GM19193 (cell line): ENCODE data around the gene PTPRN2.

Experiments used
- POLR2A ChIP-seq: IDR thresholded peaks from 4 replicates; pipeline ENCODE4 v1.6.1; 2011; ENCODE audit not compliant: insufficient read depth, insufficient read length; ENCODE audit errors: extremely low read depth

The PTPRN2 gene

DNA sequence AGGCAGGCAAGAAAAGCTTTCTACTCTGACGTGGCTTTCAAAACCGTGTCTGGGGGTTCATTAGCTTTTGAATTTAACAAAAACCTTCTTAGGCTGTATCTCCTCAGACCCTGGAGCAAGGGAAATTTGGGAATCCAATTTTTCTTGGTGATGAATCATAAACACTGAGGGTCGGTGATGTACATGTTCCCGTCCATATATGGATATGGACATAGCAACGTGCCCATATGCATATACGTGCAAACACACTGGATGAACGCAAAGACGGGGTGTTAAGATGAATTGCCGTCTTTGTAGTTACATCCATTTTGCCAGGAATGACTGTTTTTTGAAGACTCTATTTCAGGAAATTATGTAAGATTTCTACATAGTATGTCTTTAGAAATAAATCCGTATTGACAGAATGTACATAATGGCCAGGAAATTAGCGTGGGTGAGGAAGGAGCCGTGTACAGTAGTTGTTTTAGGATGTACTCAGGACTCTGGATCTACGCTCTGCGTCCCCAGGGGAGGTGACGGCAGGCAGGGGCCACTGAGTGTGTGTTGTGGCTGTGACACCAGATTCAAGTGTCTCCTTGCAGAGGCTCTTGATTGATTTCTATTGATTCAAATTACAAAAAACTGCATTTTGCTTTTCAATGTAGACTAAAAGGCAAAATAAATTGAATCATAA, 1012.6 kb downstream of the PTPRN2 start:
- no peak for TF ChIP-seq POLR2A

DNA sequence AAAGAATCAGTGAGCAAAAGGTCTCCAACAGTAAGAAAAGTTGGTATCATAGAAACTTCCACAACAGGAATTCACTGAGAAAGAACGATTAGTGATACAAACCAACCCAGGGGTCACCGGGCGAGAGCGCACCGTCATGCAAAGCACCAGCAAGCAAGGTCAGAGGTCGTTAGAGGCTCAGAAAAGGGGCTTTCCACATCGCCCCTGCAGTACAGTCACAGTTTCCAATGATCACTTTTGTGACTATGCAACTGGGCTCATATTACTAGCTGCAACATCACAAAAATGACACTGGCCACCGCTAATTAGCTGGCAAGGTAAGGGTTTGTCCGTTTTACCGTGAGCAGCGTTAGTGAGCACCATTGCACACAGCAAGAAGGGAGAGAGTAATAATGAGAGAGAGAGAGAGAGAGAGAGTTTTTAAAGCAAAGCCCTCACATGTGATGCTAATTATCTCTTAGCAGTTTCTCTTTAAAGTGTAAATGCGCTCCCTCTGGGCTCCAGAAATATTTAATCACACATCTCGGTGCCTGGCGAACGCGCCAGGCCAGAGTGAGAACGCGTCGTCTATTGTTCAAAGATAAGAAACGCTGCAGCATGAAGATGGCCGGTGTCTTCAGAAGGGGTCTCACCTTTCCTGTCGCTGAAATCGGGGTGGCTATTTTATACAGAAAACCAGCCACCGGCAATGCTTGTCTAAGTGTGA, 1013.4 kb downstream of the PTPRN2 start:
- TF ChIP-seq POLR2A = no peak

DNA sequence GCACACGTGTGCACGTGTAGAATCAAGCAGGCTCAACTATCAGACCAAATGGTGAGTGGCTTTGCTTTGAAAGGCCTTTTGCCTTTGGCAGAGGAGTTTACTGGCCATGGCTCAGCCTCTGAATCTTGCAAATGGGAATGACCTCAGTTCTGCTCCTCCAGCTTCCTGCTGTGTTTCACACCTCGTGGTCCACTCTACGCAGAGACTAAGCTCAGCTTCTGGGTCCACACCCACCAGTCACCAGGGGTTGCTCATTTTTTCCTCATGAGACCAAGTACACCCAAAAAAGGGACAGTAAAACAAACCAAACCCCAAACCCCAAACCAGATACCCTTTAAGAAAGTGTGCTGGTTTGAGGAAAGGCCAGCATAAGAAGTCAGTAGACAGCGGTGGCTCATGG, 1014.4 kb downstream of the PTPRN2 start:
- no peak for TF ChIP-seq POLR2A

DNA sequence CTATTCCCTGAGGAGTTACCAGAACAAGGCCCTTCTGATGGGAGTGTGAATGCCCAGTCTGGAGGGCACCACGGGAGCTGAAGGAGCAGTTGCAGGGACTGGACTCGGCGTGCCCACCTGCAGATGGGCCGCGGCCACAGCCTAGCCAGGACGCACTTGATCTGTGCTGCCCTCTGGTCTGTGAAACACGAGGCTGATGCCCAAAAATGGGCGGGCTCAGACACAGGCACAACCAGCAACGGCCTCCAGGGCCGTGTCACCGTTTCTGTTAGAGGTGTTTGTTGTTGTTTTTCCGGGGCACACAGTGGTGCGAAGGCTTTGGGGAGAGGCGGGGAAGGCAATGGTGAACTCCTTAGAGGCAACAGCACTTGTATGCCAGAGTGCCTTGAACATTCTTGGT, 1015.0 kb downstream of the PTPRN2 start:
- no peak for TF ChIP-seq POLR2A

DNA sequence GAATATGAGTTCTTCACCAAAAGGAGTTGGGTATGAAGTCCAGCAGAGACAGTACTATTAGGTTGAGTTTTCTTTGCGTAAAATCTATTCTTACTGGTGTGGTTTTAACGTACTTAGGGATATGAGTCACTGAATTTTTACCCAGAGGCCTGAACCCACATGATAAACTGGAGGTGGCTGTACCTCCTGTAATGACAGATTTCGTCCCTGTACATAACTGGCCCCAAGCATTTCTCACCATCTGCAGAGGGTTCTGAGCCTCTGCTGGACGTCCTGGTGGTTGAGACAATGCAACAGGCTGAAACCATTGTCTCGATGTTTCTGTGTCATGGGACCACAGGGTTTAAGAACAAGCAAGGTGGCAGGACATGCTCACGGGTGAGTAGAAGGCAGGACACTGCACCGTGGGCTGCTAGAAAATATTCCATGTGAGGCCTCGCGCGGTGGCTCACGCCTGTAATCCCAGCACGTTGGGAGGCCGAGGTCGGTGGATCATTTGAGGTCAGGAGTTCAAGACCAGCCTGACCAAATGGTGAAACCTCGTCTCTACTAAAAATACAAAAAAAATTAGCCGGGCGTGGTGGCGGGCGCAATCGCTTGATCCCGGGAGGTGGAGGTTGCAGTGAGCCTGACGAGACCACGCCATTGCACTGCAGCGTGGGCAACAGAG, 1017.0 kb downstream of the PTPRN2 start:
- no peak for TF ChIP-seq POLR2A

DNA sequence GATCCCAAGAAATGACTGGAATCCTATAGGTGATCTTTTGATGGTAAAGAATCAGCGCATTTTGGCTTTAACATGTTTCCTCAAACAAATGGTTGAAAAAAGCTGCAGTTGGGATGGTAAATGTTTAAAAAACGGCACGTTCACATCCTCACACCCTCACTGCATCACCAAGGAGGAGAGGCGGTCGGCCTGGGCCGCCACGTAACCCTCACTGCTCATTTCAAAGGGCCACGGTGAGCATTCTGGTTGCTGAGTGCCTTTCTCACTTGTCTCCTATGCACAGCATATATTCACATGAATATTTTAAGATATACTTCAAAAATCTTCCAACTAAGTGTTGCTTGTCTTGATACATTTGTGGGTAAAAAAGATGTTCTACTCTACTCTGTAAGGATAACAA, 1017.7 kb downstream of the PTPRN2 start:
- TF ChIP-seq POLR2A = no peak

DNA sequence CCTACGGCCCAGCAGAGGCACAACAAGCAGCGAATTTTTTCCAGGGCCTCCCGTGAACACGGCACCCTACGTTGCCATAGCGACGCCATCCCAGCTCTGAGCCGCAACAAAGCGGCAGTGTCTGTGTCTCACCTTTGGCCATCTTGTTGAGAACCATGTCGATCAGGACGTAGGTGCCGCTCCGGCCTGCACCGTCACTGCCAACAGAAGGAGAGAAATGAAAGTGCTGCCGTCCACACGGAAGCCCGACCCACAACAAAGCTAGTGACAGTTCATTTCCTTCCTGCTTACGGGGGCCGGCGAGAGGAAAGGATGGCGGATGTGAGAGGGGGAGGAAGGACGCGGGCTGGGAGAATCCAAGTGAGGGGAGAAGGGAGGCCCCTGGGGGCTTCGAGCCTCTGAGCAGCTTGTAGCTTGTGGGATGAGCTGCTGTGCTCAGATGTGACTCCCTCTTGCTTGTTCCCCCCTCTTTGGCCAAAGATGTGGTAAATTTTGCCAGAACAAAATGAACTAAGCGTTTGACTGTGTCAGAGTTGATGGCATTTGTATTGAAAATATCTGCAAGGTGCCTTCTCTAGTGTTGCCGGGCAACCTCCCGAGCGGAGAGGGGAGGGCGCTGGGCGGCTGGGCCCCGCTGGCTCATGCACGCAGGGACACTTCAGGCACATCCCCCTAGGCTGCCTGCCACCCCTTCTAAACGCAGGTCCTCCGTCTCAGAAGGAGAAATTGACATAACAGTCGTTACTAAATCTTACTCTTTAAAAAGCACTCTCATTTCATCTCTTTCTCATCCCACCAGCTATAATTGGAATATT, 1018.6 kb downstream of the PTPRN2 start:
- TF ChIP-seq POLR2A = no peak

DNA sequence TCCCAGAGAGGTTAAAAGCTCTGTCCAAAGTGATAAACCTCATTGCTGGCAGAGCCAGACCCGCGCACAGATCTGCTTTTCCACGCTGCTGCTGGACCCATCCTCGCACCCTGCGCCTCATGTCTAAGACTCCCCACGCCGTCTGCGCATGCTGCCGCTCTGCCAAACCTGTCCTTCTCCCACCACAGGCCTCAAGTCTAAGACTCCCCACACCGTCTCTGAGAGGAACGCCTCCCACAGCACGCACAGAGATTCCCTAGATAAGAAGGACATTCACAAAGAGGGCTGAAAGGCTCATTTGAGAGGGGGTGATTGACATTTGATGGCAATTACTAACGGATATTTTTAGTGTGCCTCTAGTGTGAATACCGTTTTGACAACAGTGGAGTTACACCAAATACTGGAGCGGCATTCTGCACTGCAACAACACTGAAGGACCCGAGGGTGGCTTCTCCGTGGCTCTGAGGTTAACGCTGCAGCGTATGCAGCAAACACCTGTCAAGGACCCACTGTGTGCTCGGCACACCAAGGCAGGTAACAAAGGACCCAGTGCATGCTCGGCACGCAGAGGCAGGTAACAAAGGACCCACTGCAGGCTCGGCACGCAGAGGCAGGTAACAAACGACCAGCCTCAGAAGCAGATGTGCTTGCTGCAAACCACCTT, 1019.4 kb downstream of the PTPRN2 start:
- no peak for TF ChIP-seq POLR2A

DNA sequence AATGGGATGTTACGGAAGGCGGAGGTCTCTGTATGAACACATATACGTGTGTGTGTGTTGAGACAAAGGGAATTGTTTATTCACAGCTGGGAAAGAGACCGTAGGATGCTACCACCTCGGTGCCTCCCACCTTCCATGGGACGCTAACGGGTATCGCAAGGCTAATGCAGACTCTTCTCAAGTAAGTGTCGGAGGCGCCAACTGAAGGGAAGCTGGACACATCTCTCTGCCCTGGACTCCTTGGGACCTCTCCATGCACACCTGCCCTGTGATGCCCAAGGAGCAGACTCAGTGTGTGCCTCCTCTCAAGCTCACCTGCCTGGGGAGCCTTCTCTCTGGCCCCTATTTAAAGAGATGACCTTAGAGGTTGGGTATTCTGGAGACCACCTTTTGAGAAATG, 1020.0 kb downstream of the PTPRN2 start:
- no peak for TF ChIP-seq POLR2A

DNA sequence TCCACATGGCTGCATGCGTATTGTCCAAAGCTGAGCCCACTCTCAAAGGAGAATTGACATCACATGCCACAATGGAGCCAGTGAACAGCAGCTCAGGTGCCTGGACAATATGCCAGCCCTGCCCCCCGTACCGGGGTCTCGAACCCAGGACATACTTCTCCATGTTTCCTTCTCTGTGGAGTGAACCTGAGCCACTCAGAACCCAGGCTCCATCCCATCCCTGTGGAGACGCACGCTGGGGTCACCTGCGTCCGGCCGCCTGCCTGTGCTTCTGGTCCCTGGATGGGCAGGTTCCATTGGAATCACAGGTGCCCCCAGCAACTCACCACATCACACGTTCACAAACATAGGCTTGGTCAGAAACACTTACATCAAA, 1021.0 kb downstream of the PTPRN2 start:
- no peak for TF ChIP-seq POLR2A

DNA sequence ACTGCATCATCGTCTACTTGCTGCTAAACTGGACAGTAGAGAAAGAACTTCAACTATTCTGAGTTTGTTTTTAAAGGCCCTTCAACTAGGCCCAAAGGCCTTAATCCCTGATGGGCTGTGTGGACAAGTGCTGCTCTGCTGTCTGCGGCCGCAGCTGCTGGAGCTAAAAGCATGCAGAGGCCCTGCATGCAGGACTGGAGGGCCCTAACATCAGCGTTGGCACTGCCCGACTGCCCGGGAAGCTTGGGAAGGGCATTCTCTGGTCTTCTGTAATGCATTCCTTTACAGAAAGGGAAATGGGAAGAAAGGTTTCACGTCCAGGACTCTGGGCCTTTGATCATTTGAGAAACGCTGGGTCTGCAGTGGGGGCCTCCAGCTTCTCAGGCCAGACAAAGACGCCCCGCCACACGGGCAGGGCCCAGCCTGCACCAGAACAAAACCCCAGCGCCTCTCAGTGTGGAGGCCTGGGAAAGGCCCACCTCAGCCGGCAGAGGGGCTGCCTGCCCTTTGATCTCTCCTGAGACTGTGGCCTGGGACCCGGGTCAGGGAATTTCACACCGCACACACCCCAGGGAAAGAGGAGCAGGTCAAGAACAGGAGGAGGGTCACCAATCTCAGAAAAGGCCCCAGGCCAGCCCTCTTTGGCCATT, 1021.5 kb downstream of the PTPRN2 start:
- TF ChIP-seq POLR2A = no peak

DNA sequence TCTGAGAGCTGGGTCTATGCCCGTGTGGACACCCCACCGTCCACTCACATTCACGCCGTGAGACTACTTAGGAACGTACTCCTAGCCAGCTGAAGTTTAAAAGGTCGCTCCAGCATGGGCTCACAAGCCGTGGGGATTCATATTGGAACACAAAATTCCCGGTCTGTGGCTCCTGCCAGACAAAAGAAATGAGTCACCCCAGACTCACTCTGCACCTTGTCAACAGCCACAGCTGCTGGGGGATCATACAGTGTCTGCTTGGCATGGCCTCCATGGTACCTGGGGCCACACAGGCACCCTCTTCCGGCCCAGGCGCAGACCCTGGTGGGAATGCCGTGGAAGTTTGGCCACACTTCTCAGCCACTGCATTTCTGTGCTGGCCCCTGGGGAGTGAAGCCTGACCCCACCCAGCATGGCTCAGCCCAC, 1022.4 kb downstream of the PTPRN2 start:
- TF ChIP-seq POLR2A = no peak

DNA sequence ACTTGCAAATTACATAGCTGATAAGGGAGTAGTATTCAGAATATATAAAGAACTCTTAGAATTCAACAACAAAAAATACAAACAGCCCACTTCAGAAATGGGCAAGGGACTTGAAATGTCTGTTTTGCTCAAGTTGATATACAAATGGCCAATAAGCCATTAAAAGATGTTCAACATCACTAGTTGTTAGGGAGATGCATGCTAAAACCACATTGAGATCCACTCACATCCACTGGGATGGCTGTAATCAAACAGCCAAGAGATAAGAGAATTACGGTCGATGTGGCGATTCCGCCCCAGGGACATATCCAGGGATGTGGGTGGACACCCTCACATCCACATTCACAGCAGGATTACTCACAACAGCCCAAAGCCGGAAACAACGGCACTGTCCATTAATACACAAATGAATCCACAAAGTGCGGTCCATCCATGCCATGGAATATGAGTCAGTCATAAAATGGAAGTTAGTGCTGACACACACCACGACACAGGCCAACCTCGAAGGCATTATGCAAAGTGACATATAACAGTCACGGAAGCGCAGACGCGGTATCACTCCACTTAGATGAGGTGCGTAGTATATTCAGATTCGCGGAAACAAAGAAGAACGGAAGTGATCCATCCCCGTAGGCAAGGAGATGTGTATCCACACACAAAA, 1023.0 kb downstream of the PTPRN2 start:
- no peak for TF ChIP-seq POLR2A

DNA sequence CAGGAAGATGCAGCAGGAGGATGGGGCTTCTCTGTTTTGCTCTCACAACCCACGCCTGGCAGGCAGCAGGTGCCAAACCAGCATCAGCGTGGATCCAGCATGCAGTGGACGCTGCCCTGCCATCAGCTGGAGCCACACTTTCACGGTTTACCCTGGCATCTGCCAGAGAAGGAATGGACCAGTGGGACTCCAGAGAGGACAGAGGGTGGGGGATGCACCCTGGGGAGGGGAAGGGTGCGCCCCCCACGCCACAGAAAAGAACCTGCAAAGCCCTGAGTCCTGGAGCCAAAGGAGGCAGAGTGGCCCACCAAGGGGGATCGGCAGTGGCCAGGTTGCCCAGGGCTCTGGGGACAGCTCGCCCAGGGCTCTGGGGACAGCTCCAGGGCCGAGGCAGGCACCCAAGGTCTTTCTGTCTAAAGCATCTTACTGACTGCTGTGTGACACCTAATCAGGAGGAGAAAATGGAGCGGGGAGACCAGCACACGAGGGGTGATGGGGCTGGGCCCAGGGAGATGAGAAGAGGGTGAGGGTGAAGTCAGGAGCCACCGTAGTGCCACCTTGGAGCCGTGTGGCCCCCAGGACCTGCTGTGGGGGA, 1025.7 kb downstream of the PTPRN2 start:
- TF ChIP-seq POLR2A = no peak

DNA sequence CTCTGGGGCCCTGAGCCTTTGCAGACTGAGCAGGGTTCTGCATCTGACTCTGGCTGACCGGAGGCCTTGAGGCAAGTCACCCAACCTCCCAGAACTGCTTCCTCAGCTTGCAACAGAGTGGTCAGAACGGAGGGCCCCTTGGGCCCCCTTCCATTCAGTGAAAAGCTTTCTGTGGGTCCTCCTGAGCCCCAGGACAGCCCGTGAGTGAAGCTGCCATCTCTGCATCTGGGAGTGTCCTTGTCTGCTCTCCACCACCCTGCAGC, 1026.2 kb downstream of the PTPRN2 start:
- TF ChIP-seq POLR2A = no peak
